Head of caudate nucleus (tissue), 42 donors: ENCODE data around the gene SLC38A1.
"Not testable (repeated sequence)": the region's sequence is repeated elsewhere in the genome, so short reads cannot be mapped to it uniquely, and the experiment has no call there.

Experiments
- DNase-seq, 42 donors: peaks; one replicate each; pipeline versions ENCODE4 v3.0.0 to v3.0.0-alpha.2; 2020 to 2021; ENCODE audit warnings: mixed read lengths in 7 of 42
- intact Hi-C: fragments of 100-400 bp; cut with DNase I; formaldehyde crosslinking; loops from one replicate; pipeline ENCODE4 v1.15.0; 2022

The SLC38A1 gene

GRCh38 chr12:46214668-46215436 lies 54.0 kb downstream of the SLC38A1 start:
- intact Hi-C loops: no loop called here
- peak in 10 of 42 donors; percentile 7 to 58 (median 24) for DNase-seq

GRCh38 chr12:46212108-46212982 lies 56.5 kb downstream of the SLC38A1 start:
- DNase-seq: no peak
- intact Hi-C loops: no loop called here

- intact Hi-C loops: no loop called here
- DNase-seq: no peak
Observed at GRCh38 chr12:46210873-46211439, 57.9 kb downstream of the SLC38A1 start.

GRCh38 chr12:46209914-46210872 lies 58.6 kb downstream of the SLC38A1 start:
- peak in 41 of 42 donors; percentile 25 to 83 (median 57) for DNase-seq
- intact Hi-C loops: no loop called here

- DNase-seq: no peak
- intact Hi-C loops: no loop called here
Observed at GRCh38 chr12:46209170-46209569, 59.7 kb downstream of the SLC38A1 start.

- intact Hi-C loops: no loop called here
- DNase-seq: no peak
Observed at GRCh38 chr12:46208370-46208769, 60.5 kb downstream of the SLC38A1 start.

- intact Hi-C loops: no loop called here
- DNase-seq: no peak
Observed at GRCh38 chr12:46207644-46208043, 61.2 kb downstream of the SLC38A1 start.

GRCh38 chr12:46206471-46206870 lies 62.4 kb downstream of the SLC38A1 start:
- intact Hi-C loops: no loop called here
- DNase-seq: no peak

GRCh38 chr12:46205294-46205693 lies 63.5 kb downstream of the SLC38A1 start:
- intact Hi-C loops: no loop called here
- DNase-seq: no peak

- DNase-seq: no peak
Observed at GRCh38 chr12:46201284-46201789, 67.5 kb downstream of the SLC38A1 start.

GRCh38 chr12:46200551-46200950 lies 68.3 kb downstream of the SLC38A1 start:
- intact Hi-C loops: no loop called here
- DNase-seq: no peak

More at GRCh38 chr12:46201284-46201789, 67.5 kb downstream of the SLC38A1 start:
- intact Hi-C loops: no loop called here

GRCh38 chr12:46198913-46199312 lies 69.9 kb downstream of the SLC38A1 start:
- no peak for DNase-seq

GRCh38 chr12:46197883-46198282 lies 71.0 kb downstream of the SLC38A1 start:
- intact Hi-C loops: no loop called here
- no peak for DNase-seq

More at GRCh38 chr12:46198913-46199312, 69.9 kb downstream of the SLC38A1 start:
- intact Hi-C loops: no loop called here

- intact Hi-C loops, DNase-seq: not testable (repeated sequence)
Observed at GRCh38 chr12:46190533-46190932, 78.3 kb downstream of the SLC38A1 start.

GRCh38 chr12:46188170-46188569 lies 80.7 kb downstream of the SLC38A1 start:
- intact Hi-C loops: no loop called here
- no peak for DNase-seq

GRCh38 chr12:46187023-46187422 lies 81.8 kb downstream of the SLC38A1 start:
- intact Hi-C loops: no loop called here
- peak in 3 of 42 donors; percentile 8 to 20 (median 14) for DNase-seq

GRCh38 chr12:46186088-46186487 lies 82.8 kb downstream of the SLC38A1 start:
- no peak for DNase-seq
- intact Hi-C loops: no loop called here

GRCh38 chr12:46185686-46186085 lies 83.2 kb downstream of the SLC38A1 start:
- intact Hi-C loops: no loop called here

More at GRCh38 chr12:46185686-46186085, 83.2 kb downstream of the SLC38A1 start:
- no peak for DNase-seq
